ENCODE measurements around the gene NFATC2IP.
"Not testable (repeated sequence)": the region's sequence is repeated elsewhere in the genome, so short reads cannot be mapped to it uniquely, and the experiment has no call there.

The NFATC2IP gene

GRCh38 chr16:28964072-28964471 is 13.3 kb downstream of the NFATC2IP start:
- no peak overlapping the region for H3K4me2 ChIP-seq
- H3K9ac ChIP-seq = no peak overlapping the region
- no peaks in the 10 kb centered on the region for H3K27me3 ChIP-seq (ENCODE audit: insufficient read depth, low read depth)
- H3K79me2 ChIP-seq (ENCODE audit: insufficient read depth, low read depth) = no peaks in the 10 kb centered on the region
- no peak overlapping the region for H3K4me3 ChIP-seq (IDR thresholded peaks at IDR 0.05; ENCODE audit: insufficient read depth, low read depth, low read length)
- H3K36me3 ChIP-seq (ENCODE audit: insufficient read depth) = no peaks in the 10 kb centered on the region
- no peak overlapping the region for H3K27ac ChIP-seq
- H3K4me1 ChIP-seq (ENCODE audit: low read depth, poor library complexity, severe bottlenecking) = no peaks in the 10 kb centered on the region
- TF ChIP-seq CTCF (conservative IDR thresholded peaks at IDR 0.05; ENCODE audit: low read depth, low read length) = no peak
- no peak overlapping the region for H2AFZ ChIP-seq (ENCODE audit: low read depth)
- no peaks in the 10 kb centered on the region for H4K20me1 ChIP-seq (ENCODE audit: insufficient read depth)

- Histone ChIP-seq H3K27me3 (ENCODE audit: insufficient read depth, low read depth) (no peaks in the 10 kb centered on the region), H4K20me1 (ENCODE audit: insufficient read depth) (no peaks in the 10 kb centered on the region), H3K36me3 (ENCODE audit: insufficient read depth) (no peaks in the 10 kb centered on the region), H3K9ac (no peak overlapping the region), H2AFZ (ENCODE audit: low read depth) (no peak overlapping the region), H3K4me2 (no peak overlapping the region), H3K27ac (no peak overlapping the region), H3K4me1 (ENCODE audit: low read depth, poor library complexity, severe bottlenecking) (no peaks in the 10 kb centered on the region), H3K79me2 (ENCODE audit: insufficient read depth, low read depth) (no peaks in the 10 kb centered on the region), H3K4me3 (IDR thresholded peaks at IDR 0.05; ENCODE audit: insufficient read depth, low read depth, low read length) (no peak overlapping the region)
- TF ChIP-seq CTCF (conservative IDR thresholded peaks at IDR 0.05; ENCODE audit: low read depth, low read length) = no peak
Measured at GRCh38 chr16:28964496-28964895, 13.8 kb downstream of the NFATC2IP start.

- Histone ChIP-seq H3K36me3 (ENCODE audit: insufficient read depth) (no peaks in the 10 kb centered on the region), H3K4me2 (no peak overlapping the region), H3K79me2 (ENCODE audit: insufficient read depth, low read depth) (no peaks in the 10 kb centered on the region), H3K27me3 (ENCODE audit: insufficient read depth, low read depth) (no peaks in the 10 kb centered on the region), H3K4me1 (ENCODE audit: low read depth, poor library complexity, severe bottlenecking) (no peaks in the 10 kb centered on the region), H3K9ac (no peak overlapping the region), H4K20me1 (ENCODE audit: insufficient read depth) (no peaks in the 10 kb centered on the region), H3K4me3 (IDR thresholded peaks at IDR 0.05; ENCODE audit: insufficient read depth, low read depth, low read length) (no peak overlapping the region), H3K27ac (no peak overlapping the region), H2AFZ (ENCODE audit: low read depth) (no peak overlapping the region)
- no peak for TF ChIP-seq CTCF (conservative IDR thresholded peaks at IDR 0.05; ENCODE audit: low read depth, low read length)
Measured at GRCh38 chr16:28967156-28967555, 16.4 kb downstream of the NFATC2IP start.

- H3K9ac ChIP-seq; H3K4me3 ChIP-seq (IDR thresholded peaks at IDR 0.05; ENCODE audit: insufficient read depth, low read depth, low read length); H3K36me3 ChIP-seq (ENCODE audit: insufficient read depth); H3K4me1 ChIP-seq (ENCODE audit: low read depth, poor library complexity, severe bottlenecking); H3K79me2 ChIP-seq (ENCODE audit: insufficient read depth, low read depth); H4K20me1 ChIP-seq (ENCODE audit: insufficient read depth); H3K4me2 ChIP-seq; H3K27me3 ChIP-seq (ENCODE audit: insufficient read depth, low read depth); H2AFZ ChIP-seq (ENCODE audit: low read depth); H3K27ac ChIP-seq: not testable (repeated sequence)
Measured at GRCh38 chr16:28969696-28970095, 19.0 kb downstream of the NFATC2IP start.

- peak overlapping the region; percentile 15; the same call in 1 of the 2 replicates for H3K27ac ChIP-seq
- peak; percentile 73 for TF ChIP-seq CTCF (conservative IDR thresholded peaks at IDR 0.05; ENCODE audit: low read depth, low read length)
- H3K4me3 ChIP-seq (IDR thresholded peaks at IDR 0.05; ENCODE audit: insufficient read depth, low read depth, low read length) = peak overlapping the region; percentile 44
Measured at GRCh38 chr16:28974007-28974436, 23.3 kb downstream of the NFATC2IP start.

More at GRCh38 chr16:28974007-28974436, 23.3 kb downstream of the NFATC2IP start:
- H2AFZ ChIP-seq (ENCODE audit: low read depth) = peak overlapping the region; percentile 92
- H3K36me3 ChIP-seq (ENCODE audit: insufficient read depth) = no peaks in the 10 kb centered on the region
- H3K79me2 ChIP-seq (ENCODE audit: insufficient read depth, low read depth) = no peaks in the 10 kb centered on the region
- H3K27me3 ChIP-seq (ENCODE audit: insufficient read depth, low read depth) = no peaks in the 10 kb centered on the region
- peaks cover 14% of the 10 kb centered on the region for H3K4me1 ChIP-seq (ENCODE audit: low read depth, poor library complexity, severe bottlenecking)
- H4K20me1 ChIP-seq (ENCODE audit: insufficient read depth) = no peaks in the 10 kb centered on the region
- H3K4me2 ChIP-seq = peak overlapping the region; percentile 88
- H3K9ac ChIP-seq = peak overlapping the region; percentile 72

Measured in KMS-11 (cell line).